HG03135 (cell line): ENCODE data around the gene DBN1.
A peak's percentile ranks its signal among the peaks of the same experiment; 100 is the strongest.

Source experiments
- ATAC-seq: cut with Tn5 transposase; IDR thresholded peaks from one replicate; pipeline ENCODE4 v1.9.1; 2021; ENCODE audit warnings: mild to moderate bottlenecking, moderate library complexity; ENCODE audit not compliant: unreplicated experiment

The DBN1 gene

DNA sequence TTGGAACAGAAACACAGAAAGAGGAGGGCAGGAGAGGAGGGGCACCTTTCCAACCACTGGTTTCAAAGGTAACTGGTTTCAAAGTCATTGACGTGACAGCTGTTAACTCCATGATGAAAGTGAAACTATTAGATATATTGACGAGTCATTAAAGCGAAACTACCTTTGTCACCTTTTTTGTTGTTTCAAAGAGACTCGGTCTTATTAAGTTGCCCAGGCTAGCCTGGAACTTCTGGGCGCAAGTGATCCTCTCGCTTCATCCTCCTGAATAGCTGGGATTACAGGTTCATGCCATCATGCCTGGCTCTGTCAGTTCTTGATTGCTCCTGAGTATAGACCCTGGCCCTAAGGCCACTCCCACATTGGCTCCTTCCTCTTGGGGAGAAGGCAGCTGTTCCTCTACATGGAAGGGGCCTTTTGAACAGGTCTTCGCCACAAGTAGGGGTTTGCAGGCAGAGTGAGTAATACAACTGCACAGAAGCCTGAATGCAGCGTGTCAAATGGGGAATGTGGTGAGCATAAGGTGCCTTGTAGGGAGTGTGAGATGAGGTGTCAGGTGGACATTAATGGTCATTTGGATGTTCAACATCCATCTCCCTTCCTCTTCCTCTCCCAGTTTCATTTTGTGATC is 60.7 kb downstream of the DBN1 start:
- ATAC-seq, result peak; percentile 62

DNA sequence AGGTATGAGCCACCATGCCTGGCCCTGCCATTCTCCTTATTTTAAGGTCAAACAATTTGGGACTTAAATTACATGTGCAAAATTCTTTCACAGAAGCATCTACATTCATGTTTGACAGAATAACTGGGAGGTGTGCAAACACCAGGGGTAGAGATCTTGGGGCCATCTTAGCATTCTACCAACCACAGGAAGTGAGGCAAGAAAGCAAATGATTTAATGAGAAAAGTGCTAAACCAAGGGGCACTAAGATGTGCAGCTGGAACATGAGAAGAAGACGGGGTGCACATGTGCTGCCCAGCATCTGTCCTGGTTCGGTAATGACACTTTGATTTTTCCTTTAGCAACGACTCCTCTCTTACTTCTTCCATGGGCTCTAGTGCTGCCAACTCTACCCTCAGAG is 62.9 kb downstream of the DBN1 start:
- ATAC-seq, result no peak

DNA sequence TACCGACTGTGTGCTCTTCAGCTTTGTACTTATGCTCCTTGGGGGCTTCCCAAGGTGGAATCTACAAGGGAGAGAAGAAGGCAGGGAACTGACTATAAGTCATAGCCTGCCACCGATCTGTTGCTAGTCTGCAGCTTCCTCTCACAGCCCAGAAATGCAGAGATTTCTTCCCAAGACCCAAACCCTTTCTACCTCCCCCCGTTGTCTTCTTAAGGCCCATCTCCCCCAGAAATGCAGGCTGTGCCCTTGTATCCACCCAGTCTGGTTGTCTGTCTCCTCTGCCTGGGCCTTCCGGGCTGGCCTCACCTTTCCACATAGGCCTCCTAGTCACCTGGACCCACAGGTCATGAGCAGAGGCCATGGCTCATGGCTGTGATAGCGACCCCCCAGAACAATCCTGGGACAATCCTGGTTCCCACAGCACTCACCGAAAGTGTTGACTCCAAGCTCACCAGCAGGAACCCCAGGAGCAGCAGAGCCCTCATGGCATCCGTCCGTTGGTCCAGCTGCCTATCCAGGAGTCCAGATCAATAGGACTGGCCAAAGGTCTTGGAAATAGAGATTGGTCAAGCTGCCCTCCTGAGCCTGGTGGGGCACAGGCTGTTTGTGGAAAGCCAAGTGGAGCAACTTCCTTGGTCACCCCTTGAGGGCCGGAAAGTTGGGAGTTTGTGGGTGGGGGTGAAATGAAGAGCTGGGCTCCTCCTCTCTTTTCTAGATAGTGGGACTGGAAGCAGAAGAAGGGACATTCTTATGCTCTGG is 64.2 kb downstream of the DBN1 start, which contains the start of gene F12:
Gene F12, minus strand, starts transcription at position 522 of the 759 bp plus-strand sequence. Its CDS starts 37 bp downstream, at position 485.
- no peak for ATAC-seq
